Testis (tissue), 2 donors: Measurements from ENCODE around the gene EDEM2.

Experiments
- CTCF ChIP-seq, 3 experiments: fragments of 450-650 bp in 2 of 3; fragments of 200-600 bp in 1 of 3; sonication (generic) in 1 of 3; IDR thresholded peaks; one replicate each; pipeline ENCODE4 v1.5.1; 2016 to 2019; ENCODE audit warnings: antibody characterized with exemption in 3 of 3, mild to moderate bottlenecking in 2 of 3, moderate library complexity in 1 of 3
- POLR2A ChIP-seq: fragments of 450-650 bp; IDR thresholded peaks from one replicate; pipeline ENCODE4 v1.6.1; 2017; ENCODE audit warnings: antibody characterized with exemption, mild to moderate bottlenecking, moderate library complexity

- TF ChIP-seq CTCF (IDR thresholded peaks at IDR 0.05) (no peak), POLR2A (no peak)
Observed at GRCh38 chr20:35087791-35088190, 59.3 kb downstream of the EDEM2 start.
